ENCODE results near the gene SPTBN5. TPM values are rescaled to one million over a fixed set of nuclear protein-coding genes. Genes with fewer than 3 reads are reported as not detected.

The SPTBN5 gene
- total RNA-seq, 1 donor from 2014 or later, result 0.49 TPM

DNA sequence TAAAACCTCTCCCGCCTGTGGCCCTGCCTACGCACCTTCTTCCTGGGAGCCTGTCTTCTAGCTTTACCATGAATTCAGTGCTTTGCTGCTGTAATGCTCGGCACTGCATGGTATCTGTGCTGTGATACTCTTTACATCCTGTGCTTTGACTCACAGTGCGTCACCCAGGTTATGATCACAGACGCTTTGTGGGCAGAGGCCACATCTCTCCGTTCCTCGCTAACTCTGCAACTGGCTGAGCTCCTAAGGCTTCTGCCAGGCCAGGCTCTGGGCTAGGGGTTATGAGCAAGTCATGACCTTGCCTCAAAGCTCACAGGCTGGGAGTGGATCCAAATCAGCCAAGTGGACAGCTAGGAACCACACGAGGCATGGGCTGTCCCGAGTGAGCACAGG lies 23.2 kb downstream of the SPTBN5 start:
- DNase-seq (ENCODE audit: extremely low spot score in 2 of 2), result no peak
- Histone ChIP-seq H3K9me3 (no peaks in the 10 kb centered on the region), H3K4me3 (no peak overlapping the region), H3K36me3 (no peaks in the 10 kb centered on the region), H3K27me3 (no peaks in the 10 kb centered on the region), H3K27ac (no peak overlapping the region), H3K4me1 (no peaks in the 10 kb centered on the region)
- intact Hi-C loops (cut with DNase I), result no loop called here
- TF ChIP-seq, protein P1, sequence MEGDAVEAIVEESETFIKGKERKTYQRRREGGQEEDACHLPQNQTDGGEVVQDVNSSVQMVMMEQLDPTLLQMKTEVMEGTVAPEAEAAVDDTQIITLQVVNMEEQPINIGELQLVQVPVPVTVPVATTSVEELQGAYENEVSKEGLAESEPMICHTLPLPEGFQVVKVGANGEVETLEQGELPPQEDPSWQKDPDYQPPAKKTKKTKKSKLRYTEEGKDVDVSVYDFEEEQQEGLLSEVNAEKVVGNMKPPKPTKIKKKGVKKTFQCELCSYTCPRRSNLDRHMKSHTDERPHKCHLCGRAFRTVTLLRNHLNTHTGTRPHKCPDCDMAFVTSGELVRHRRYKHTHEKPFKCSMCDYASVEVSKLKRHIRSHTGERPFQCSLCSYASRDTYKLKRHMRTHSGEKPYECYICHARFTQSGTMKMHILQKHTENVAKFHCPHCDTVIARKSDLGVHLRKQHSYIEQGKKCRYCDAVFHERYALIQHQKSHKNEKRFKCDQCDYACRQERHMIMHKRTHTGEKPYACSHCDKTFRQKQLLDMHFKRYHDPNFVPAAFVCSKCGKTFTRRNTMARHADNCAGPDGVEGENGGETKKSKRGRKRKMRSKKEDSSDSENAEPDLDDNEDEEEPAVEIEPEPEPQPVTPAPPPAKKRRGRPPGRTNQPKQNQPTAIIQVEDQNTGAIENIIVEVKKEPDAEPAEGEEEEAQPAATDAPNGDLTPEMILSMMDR (IDR thresholded peaks at IDR 0.05), result no peak
- TF ChIP-seq POLR2A (IDR thresholded peaks at IDR 0.05) (no peak), POLR2AphosphoS5 (IDR thresholded peaks at IDR 0.05; ENCODE audit: insufficient read depth in 1 of 2, low read depth in 1 of 2) (no peak)

DNA sequence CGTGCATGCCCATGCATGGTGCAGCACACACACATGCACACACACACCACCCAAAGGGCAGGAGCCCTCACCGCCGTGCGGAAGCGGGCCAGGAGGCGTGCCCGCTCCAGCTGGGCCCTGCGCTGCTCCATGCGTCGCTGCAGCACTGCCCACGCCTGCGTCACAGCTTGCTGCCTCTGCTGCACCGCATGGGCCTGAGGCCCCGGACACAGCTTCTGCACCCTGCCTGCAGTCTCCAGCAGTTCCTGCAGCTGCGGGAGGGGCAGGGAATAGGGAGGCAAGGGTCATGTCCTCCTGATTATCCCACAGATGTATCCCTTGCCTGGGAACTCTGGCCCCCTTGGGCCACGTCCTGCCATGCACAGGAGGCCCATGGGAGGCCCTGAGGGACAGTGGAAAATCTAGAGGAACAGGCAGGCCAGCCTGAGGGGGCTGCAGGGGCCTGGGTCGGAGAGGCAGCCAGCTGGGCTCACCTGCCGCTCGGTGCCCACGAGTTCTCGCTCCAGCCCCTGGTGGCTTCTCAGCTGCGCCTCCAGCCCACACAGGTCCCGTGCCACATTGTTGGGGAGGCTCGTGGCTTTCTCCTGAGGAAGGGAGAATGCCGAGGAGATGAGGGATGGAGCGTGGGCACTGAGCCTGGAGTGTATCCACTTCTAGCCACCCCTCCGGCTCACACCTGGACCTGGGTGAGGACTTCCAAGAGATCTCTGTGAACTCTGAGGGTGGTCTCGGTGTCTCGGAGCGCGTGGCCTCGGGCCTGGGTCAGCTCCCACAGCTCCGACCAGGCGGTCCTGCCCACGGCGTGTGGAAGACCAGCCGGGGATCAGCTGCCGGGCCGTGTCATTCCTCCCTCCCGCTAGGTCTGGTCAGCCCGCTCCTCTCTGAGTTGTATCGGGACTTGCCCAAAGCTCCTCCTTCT lies 23.8 kb downstream of the SPTBN5 start:
- Histone ChIP-seq H3K4me1 (no peaks in the 10 kb centered on the region), H3K4me3 (no peak overlapping the region), H3K36me3 (no peaks in the 10 kb centered on the region), H3K9me3 (no peaks in the 10 kb centered on the region), H3K27me3 (no peaks in the 10 kb centered on the region), H3K27ac (no peak overlapping the region)
- no peak for TF ChIP-seq POLR2AphosphoS5 (IDR thresholded peaks at IDR 0.05; ENCODE audit: insufficient read depth in 1 of 2, low read depth in 1 of 2)
- intact Hi-C loops (cut with DNase I), result no loop called here
- no peak for DNase-seq (ENCODE audit: extremely low spot score in 2 of 2)

DNA sequence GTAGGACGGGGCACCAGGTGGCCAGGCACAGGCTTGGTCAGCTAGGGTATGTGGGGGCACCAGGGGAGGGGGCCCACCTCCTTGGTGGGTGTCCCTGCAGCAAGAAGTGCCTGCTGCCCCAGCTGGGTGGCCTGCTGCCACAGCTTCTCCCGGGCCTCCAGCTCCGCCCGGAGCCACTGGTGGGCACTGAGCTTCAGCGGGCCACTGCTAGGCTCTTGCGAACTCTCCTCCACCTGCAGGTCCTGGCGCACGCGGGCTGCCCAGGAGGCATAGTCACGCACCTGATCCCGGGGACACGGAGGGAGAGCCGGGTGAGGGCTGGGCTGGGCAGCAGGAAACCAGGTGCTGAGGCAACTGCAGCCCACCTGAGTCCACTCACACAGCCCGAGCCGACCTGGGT lies 25.5 kb downstream of the SPTBN5 start:
- H3K9me3 ChIP-seq, result no peaks in the 10 kb centered on the region
- TF ChIP-seq, protein P1 (IDR thresholded peaks at IDR 0.05), result no peak
- TF ChIP-seq POLR2AphosphoS5 (IDR thresholded peaks at IDR 0.05; ENCODE audit: insufficient read depth in 1 of 2, low read depth in 1 of 2) (no peak), POLR2A (IDR thresholded peaks at IDR 0.05) (no peak)
- no peaks in the 10 kb centered on the region for H3K4me1 ChIP-seq
- intact Hi-C loops (cut with DNase I), result no loop called here
- no peak for DNase-seq (ENCODE audit: extremely low spot score in 2 of 2)
- no peak overlapping the region for H3K27ac ChIP-seq
- H3K27me3 ChIP-seq, result no peaks in the 10 kb centered on the region
- H3K4me3 ChIP-seq, result no peak overlapping the region
- no peaks in the 10 kb centered on the region for H3K36me3 ChIP-seq

DNA sequence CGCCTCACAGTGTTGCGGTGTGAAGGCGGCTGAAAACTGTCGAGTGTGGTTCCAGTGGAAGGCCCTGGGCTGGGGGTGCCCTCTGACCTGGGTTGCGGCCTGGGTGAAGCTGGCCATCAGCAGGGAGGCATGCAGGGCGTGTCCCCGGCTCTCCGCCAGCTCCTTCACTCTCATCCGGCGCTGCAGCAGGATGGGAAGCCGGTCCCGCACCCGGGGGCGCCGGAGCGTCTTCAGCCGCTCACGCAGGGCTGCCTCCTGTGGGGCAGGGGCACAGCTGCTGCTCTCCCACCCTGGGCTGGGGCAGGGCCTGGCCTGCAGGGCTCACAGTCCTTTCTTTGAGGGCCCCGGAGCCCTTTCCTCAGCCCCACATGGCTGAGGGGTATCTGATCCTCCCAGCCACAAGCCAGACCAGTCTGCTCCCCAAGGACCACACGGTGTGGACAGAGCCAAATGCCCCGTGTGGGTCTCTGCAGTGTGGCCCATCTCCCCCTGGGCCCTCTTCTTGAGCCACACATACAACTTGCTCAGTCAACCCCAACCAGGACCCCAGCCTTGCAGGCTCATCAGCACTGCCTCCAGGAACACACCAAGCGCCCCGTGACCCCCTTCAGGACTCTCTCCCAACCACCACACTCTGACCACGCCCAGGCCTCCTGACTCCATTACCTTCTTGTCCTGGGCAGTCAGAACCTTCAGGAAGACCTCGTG lies 26.8 kb downstream of the SPTBN5 start:
- Histone ChIP-seq H3K4me3 (no peak overlapping the region), H3K36me3 (no peaks in the 10 kb centered on the region), H3K4me1 (no peaks in the 10 kb centered on the region), H3K9me3 (no peaks in the 10 kb centered on the region), H3K27me3 (no peaks in the 10 kb centered on the region), H3K27ac (no peak overlapping the region)
- DNase-seq (ENCODE audit: extremely low spot score in 2 of 2), result no peak
- intact Hi-C loops (cut with DNase I), result no loop called here
- TF ChIP-seq POLR2AphosphoS5 (IDR thresholded peaks at IDR 0.05; ENCODE audit: insufficient read depth in 1 of 2, low read depth in 1 of 2), result no peak
- TF ChIP-seq, protein P1 (IDR thresholded peaks at IDR 0.05), result no peak
- no peak for TF ChIP-seq POLR2A (IDR thresholded peaks at IDR 0.05)

DNA sequence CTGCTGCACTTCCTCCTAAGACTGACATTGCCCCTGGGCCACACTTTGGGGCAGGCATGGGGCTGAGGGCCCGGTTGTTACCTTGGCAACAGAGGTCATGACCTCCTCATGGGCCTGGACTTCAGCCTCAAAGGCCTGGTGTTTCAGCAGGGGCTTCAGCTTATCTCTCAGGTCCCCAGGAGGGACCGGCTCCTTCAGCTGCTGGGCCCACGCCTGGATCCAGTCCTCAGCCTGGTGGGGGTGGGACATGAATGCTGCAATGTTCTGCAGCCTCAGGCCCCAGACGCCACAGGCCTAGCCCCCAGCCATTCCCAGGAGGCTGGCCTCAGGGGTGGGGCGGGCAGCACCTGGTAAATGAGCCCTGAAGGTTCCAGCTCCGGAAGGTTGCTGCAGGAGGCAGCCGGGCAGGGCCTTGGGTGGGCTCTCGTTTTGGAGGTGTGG lies 27.6 kb downstream of the SPTBN5 start:
- TF ChIP-seq POLR2AphosphoS5 (IDR thresholded peaks at IDR 0.05; ENCODE audit: insufficient read depth in 1 of 2, low read depth in 1 of 2) (no peak), POLR2A (IDR thresholded peaks at IDR 0.05) (no peak)
- TF ChIP-seq, protein P1 (IDR thresholded peaks at IDR 0.05), result no peak
- H3K9me3 ChIP-seq, result no peaks in the 10 kb centered on the region
- no peaks in the 10 kb centered on the region for H3K4me1 ChIP-seq
- DNase-seq (ENCODE audit: extremely low spot score in 2 of 2), result no peak
- no peak overlapping the region for H3K27ac ChIP-seq
- no peaks in the 10 kb centered on the region for H3K36me3 ChIP-seq
- intact Hi-C loops (cut with DNase I), result no loop called here
- H3K27me3 ChIP-seq, result no peaks in the 10 kb centered on the region
- no peak overlapping the region for H3K4me3 ChIP-seq

Data from vagina (tissue), 2 donors.